ENCODE measurements around the gene ADCY1.
"Not testable (repeated sequence)": the region's sequence is repeated elsewhere in the genome, so short reads cannot be mapped to it uniquely, and the experiment has no call there.

Gene ADCY1

DNA sequence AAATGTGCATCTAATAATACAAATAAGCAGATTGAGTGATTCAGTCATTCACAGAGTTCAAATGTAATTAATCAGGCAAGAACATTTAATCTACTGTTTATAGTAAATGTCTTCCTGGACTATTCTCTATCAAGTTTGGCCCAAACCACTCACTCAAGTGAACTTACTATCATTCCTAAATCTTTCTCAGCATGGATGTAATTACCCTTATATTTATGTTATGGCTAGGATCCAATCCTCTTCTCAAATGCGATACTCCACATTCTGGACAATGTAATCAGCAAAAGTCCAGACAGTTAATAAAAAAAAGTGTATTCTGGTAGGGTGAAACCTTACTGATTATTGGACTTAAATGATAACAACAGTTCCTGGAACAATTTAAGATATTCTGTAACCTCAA is 185.3 kb downstream of the ADCY1 start:
- not testable (repeated sequence) for DNase-seq (ENCODE audit: low read depth in 2 of 2)

DNA sequence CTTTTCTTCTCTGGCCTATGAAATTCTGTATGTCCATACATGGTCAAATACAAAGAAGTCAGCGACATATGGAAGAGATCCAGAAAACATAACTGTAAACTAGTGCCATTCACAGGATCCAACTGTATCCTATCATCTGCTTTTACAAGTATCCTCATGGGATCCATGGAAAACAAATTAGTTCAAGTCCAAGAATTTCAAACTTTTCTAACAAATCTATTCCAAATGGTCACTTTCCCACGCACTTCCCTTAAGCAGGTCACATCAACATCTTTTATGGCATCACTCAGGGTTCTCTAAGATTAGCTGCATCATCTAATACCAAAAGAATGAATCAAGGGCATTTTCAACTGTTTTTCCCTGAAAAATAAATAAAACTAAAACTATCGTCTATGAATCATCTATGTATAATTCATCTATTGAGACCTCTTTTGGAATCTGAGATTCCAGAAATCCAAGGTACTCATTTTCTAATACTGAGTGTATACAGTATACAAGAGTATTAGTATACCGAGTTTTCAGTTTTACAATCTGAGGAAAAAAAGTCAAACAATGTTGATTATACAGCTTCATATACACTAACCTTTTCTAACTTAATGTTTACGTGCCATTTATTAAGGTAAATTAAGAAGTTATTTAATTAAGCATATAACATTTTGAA is 187.5 kb downstream of the ADCY1 start:
- not testable (repeated sequence) for DNase-seq (ENCODE audit: low read depth in 2 of 2)

DNA sequence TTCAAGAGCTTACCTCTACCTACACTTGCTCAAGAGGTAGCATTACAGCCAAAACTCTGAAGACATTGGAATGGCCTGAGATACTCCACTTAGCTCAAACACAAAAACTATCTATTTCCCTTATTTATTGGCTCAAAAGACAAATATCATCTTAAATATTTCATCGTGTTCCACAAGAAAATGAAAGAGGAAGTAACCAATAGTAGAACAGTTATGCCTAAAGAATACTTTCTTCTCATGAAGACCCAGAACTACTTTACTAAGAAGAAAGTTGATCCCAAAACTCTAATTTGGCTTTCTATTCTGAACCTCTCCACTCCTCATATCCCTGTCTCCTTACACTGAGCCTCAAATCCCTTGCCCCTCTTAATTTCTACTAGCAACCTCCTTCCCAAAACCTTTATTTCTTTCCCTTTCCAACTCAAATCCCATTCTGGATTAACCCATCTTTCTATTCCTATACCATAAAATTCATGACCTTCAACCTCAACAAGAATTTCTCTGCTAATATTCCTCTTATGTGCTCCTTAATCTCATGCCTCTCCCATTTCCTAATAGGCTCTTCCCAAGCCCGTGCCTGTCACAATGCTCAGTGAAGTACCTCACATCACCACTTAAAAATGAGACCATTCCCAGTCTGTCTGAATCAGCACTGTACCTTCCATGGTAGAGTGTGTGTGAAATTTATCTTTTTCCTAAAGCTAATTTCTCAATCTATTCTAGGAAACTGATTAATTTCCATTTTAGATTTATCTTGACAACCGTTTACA is 188.2 kb downstream of the ADCY1 start:
- not testable (repeated sequence) for DNase-seq (ENCODE audit: low read depth in 2 of 2)

DNA sequence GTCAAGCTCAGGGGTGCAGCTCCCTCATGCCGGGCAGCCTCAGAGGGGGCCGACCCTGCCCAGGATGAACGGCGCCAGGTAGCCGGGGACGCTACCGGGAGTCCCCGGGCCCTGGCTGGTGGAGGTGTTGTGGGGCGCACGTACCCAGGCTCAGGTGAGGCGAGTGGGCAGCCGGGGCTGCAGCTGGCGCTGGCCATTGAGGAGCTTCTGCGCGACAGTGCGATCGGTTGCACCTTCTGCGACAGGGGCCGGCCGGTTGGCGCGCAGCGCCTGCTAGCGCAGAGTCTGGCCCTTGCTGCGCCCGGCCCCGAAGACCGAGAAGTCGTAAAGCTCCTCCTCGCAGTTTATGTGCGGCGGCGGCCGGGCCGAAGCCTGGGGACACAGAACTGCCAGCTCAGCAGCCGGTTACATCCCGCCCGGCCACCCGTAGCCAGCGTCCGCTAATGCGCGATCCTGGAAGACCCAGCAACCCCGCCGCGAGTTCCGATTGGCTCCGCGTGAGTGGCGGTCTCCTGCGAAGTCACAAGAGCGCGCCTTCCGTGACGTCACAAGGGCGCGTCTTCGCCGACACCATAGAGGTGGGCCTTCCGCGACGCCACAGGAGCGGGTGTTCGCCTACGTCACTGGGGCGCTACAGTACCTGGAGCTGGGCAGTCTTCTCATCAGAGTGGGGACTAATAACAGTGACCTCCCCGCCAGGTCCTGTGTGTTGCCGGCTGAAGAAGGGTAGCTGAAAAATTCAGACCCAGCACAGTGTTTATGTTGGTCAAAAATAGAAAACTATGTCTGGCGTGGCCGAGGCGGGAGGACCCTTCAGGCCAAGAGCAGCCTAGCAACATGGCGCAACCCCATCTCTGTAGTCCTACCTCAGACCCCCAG is 194.6 kb downstream of the ADCY1 start:
- DNase-seq (ENCODE audit: low read depth in 2 of 2): peak; percentile 89 to 94

- not testable (repeated sequence) for DNase-seq (ENCODE audit: low read depth in 2 of 2)
Observed at GRCh38 chr7:45769626-45770025, 195.5 kb downstream of the ADCY1 start.
